K562 (cell line): ENCODE measurements around the gene ANGEL2. TPM values are rescaled to one million over a fixed set of nuclear protein-coding genes. Genes with fewer than 3 reads are reported as not detected.
A peak's percentile ranks its signal among the peaks of the same experiment; 100 is the strongest.

Source experiments
- CHD7 ChIP-seq: fragments of 200-600 bp; sonication (generic); IDR thresholded peaks from one replicate; pipeline ENCODE4 v1.6.1; 2012; ENCODE audit warnings: mild to moderate bottlenecking, low read depth, low read length, inconsistent platforms
- E2F1 ChIP-seq: sonication (generic); formaldehyde crosslinking; IDR thresholded peaks from 2 replicates; pipeline ENCODE4 v1.8.1; 2023; ENCODE audit warnings: mild to moderate bottlenecking, missing genetic modification reagents, moderate library complexity
- GATA2 ChIP-seq: sonication (generic); formaldehyde crosslinking; IDR thresholded peaks from 2 replicates; pipeline ENCODE4 v1.4.0; 2020; ENCODE audit warnings: mild to moderate bottlenecking, missing genetic modification reagents
- OTX1 ChIP-seq: fragments of 450-650 bp; formaldehyde crosslinking; IDR thresholded peaks from 2 replicates; pipeline ENCODE4 v1.4.0; 2022; ENCODE audit warnings: mild to moderate bottlenecking
- SAP30 ChIP-seq: fragments of 200-600 bp; sonication (generic); IDR thresholded peaks from 2 replicates; pipeline ENCODE4 v1.6.1; 2012; ENCODE audit warnings: borderline replicate concordance, low read depth, mild to moderate bottlenecking, moderate library complexity, low read length, control low read depth, inconsistent platforms; ENCODE audit not compliant: insufficient read depth, poor library complexity, severe bottlenecking
- THRAP3 ChIP-seq: fragments of 450-650 bp; IDR thresholded peaks from 2 replicates; pipeline ENCODE4 v1.6.1; 2016; ENCODE audit warnings: mild to moderate bottlenecking, inconsistent platforms, borderline replicate concordance
- ZNF583 ChIP-seq: fragments of 250-450 bp; sonication (Bioruptor Pico); IDR thresholded peaks from 2 replicates; pipeline ENCODE4 v1.4.0; 2020
- ZSCAN29 ChIP-seq: fragments of 450-650 bp; IDR thresholded peaks from 2 replicates; pipeline ENCODE4 v1.6.1; 2017
- polyA plus RNA-seq, 8 experiments: library from polyadenylated mRNA; depleted of rRNA in 4 of 8; stranded (reverse) in 5 of 8; unstranded in 3 of 8; fragments of >200 nt; fragmentation: Nextera tagmentation in 2 of 8; fragmentation: Illumina TruSeq in 1 of 8; extraction: Ambion mirVana in 2 of 8; extraction: Trizol in 1 of 8; gene quantifications; 2 replicates each; pipeline versions ENCODE4 v1.2.1 to v1.2.3, GENCODE V29; 2011 to 2014; ENCODE audit warnings: inconsistent platforms in 1 of 8, missing spikeins in 1 of 8
- total RNA-seq, 7 experiments: library from RNA; depleted of rRNA in 6 of 7; stranded (reverse); fragments of >200 nt in 6 of 7; fragmentation: Illumina TruSeq in 2 of 7; extraction: Trizol in 2 of 7; gene quantifications; 2 replicates each; pipeline versions ENCODE4 v1.2.1 to v1.2.3, GENCODE V29; 2011 to 2021; ENCODE audit warnings: low replicate concordance in 1 of 7
- TF ChIP-seq, protein P1 (sequence below), 3 experiments: fragments of 200-800 bp in 1 of 3; fragments of 250-450 bp in 1 of 3; fragments of 450-650 bp in 1 of 3; sonication (Bioruptor Pico) in 1 of 3; sonication (Bioruptor generic) in 1 of 3; formaldehyde crosslinking in 1 of 3; IDR thresholded peaks; 2 replicates each; pipeline versions ENCODE4 v1.6.1 to v1.8.0; 2016 to 2022; ENCODE audit warnings: mild to moderate bottlenecking in 2 of 3, missing genetic modification characterization in 2 of 3, missing compliant biosample characterization in 1 of 3, moderate library complexity in 1 of 3

ANGEL2 gene
- total and polyA plus RNA-seq, 9 of the 15 experiments (the other 6 are each of a cell fraction or from before 2014, with no cell fraction given) = 6.8 to 34.6 (median 26.2) TPM

DNA sequence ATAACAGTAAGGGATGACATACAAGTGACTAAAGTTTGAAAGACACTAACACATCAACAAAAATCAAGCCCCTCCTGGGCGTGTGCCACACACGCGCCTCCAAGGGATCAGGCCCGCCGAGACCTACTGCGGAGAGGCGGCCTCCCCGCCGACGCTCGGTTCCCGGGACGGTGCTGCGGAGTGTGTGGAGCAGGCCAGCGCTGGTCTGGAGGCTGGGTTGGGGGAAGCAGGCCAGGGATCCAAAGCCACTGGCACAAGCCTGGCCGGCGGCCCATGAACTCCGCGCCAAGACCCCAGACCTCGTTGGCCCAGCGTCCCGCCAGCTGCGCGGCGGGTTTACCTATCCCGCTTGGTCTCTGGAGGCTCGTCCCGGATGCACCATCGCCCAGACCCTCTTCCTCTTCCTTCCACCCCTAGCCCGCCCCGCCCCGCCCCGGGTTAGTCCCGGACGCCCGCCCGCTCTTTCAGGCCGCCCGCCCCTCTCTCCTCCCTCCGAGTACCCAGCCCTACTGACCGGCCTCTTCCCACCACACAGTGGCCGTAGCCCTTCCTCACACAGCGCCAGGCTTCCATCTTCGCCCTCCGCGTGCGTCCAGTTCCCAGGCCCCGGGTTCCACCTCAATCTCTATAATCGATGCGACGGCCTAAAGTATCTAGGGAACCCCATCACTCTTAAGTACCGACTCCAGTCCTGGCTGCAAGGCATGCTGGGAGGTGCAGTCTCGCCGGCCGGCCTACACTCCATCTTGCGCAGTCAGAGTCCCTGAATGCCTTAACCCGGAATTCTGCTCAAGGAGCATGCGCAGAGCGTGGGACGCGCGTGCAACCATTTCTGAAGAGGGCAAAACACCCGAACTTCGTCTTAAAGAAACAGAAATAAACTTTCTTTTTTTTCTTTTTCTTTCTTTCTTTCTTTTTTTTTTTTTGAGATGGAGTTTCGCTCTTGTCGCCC, at the start of gene ANGEL2 (continued):
- TF ChIP-seq CHD7 = no peak
- TF ChIP-seq OTX1 (CRISPR knock-in tag) = 0 out of 2 replicates have a peak, but pooled peaks have one; percentile 70
- TF ChIP-seq ZNF583 = peak; percentile 12; the same call in 1 of the 2 replicates
- no peak for TF ChIP-seq GATA2 (CRISPR knock-in tag)
- TF ChIP-seq, protein P1, sequence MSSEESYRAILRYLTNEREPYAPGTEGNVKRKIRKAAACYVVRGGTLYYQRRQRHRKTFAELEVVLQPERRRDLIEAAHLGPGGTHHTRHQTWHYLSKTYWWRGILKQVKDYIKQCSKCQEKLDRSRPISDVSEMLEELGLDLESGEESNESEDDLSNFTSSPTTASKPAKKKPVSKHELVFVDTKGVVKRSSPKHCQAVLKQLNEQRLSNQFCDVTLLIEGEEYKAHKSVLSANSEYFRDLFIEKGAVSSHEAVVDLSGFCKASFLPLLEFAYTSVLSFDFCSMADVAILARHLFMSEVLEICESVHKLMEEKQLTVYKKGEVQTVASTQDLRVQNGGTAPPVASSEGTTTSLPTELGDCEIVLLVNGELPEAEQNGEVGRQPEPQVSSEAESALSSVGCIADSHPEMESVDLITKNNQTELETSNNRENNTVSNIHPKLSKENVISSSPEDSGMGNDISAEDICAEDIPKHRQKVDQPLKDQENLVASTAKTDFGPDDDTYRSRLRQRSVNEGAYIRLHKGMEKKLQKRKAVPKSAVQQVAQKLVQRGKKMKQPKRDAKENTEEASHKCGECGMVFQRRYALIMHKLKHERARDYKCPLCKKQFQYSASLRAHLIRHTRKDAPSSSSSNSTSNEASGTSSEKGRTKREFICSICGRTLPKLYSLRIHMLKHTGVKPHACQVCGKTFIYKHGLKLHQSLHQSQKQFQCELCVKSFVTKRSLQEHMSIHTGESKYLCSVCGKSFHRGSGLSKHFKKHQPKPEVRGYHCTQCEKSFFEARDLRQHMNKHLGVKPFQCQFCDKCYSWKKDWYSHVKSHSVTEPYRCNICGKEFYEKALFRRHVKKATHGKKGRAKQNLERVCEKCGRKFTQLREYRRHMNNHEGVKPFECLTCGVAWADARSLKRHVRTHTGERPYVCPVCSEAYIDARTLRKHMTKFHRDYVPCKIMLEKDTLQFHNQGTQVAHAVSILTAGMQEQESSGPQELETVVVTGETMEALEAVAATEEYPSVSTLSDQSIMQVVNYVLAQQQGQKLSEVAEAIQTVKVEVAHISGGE (CRISPR knock-in tag; IDR thresholded peaks at IDR 0.05) = peak in 1 of 3 experiments; percentile 83; a peak in 2 of 6 replicates
- TF ChIP-seq ZSCAN29 = no peak
- no peak for TF ChIP-seq E2F1 (CRISPR knock-in tag)
- TF ChIP-seq SAP30 = peak; percentile 58
- TF ChIP-seq THRAP3 = no peak
